Measurements from ENCODE around the gene ADAMTSL2. TPM values are rescaled to one million over a fixed set of nuclear protein-coding genes. Genes with fewer than 3 reads are reported as not detected.

ADAMTSL2 gene
- polyA plus RNA-seq, 1 of the 3 experiments (the other 2 are of a cell fraction): 0.21 TPM

GRCh38 chr9:133495327-133496293, 38.9 kb upstream of the ADAMTSL2 start (continued):
- no peak for TF ChIP-seq IRF3 (IDR thresholded peaks at IDR 0.05; ENCODE audit: low read depth, low read length)
- no peak for TF ChIP-seq TCF12 (IDR thresholded peaks at IDR 0.05)
- no peak for TF ChIP-seq FOXM1 (IDR thresholded peaks at IDR 0.05; ENCODE audit: low read depth)
- TF ChIP-seq MEF2A (IDR thresholded peaks at IDR 0.05; ENCODE audit: borderline replicate concordance, low read depth): no peak
- TF ChIP-seq FOSL2 (IDR thresholded peaks at IDR 0.05; ENCODE audit: borderline replicate concordance, low read depth): no peak
- no peak for TF ChIP-seq POLR2AphosphoS5 (IDR thresholded peaks at IDR 0.05; ENCODE audit: low read depth, low read length)
- TF ChIP-seq RAD21 (IDR thresholded peaks at IDR 0.05; ENCODE audit: low read length): no peak
- no peak for TF ChIP-seq SMC3 (IDR thresholded peaks at IDR 0.05; ENCODE audit: low read depth, low read length)
- no peak for TF ChIP-seq EZH2phosphoT487 (IDR thresholded peaks at IDR 0.05; ENCODE audit: borderline replicate concordance, low read depth)
- TF ChIP-seq FOXJ3 (CRISPR knock-in tag; IDR thresholded peaks at IDR 0.05): no peak

- Histone ChIP-seq H3K36me3 (replicated peaks in 1 of 2; ENCODE audit: control insufficient read depth in 1 of 2, insufficient read depth in 2 of 2, low read length in 1 of 2) (no peaks in the 10 kb centered on the region), H3K9me2 (no peaks in the 10 kb centered on the region), H3K27ac (ENCODE audit: low read depth in 2 of 2, low read length in 1 of 2) (no peak overlapping the region), H2AFZ (ENCODE audit: low read depth) (no peak overlapping the region), H3K4me2 (no peak overlapping the region), H3K9me3 (no peaks in the 10 kb centered on the region), H3K79me2 (ENCODE audit: insufficient read depth) (no peaks in the 10 kb centered on the region), H3K9ac (no peak overlapping the region), H3K27me3 (ENCODE audit: insufficient read depth) (no peaks in the 10 kb centered on the region), H4K20me1 (ENCODE audit: insufficient read depth) (no peaks in the 10 kb centered on the region), H3K4me1 (ENCODE audit: control insufficient read depth in 1 of 2, insufficient read depth in 2 of 2, low read depth in 1 of 2, low read length in 1 of 2) (peaks cover 0 to 30% of the 10 kb centered on the region in 2 experiments; a peak in 1 of 4 replicates), H3K4me3 (ENCODE audit: low read depth in 2 of 2, low read length in 1 of 2) (no peak overlapping the region), H3F3A (replicated peaks; ENCODE audit: insufficient read depth) (no peaks in the 10 kb centered on the region)
- WGBS (ENCODE audit: low lambda C conversion rate): 68% methylated on average over 20 of the region's 35 CpGs
- no peak for DNase-seq
- CTCF ChIA-PET: interaction anchor here (1.5 to 3.0 kb wide), 2 partner anchors 9 to 11 kb away, joined by 3 to 20 read pairs; no protein-coding TSS in a partner anchor
- POLR2A ChIA-PET: no interaction called here
- TF ChIP-seq NFIC (IDR thresholded peaks at IDR 0.05; ENCODE audit: borderline replicate concordance) (no peak), POLR2AphosphoS5 (IDR thresholded peaks at IDR 0.05; ENCODE audit: low read depth, low read length) (no peak), FOSL2 (IDR thresholded peaks at IDR 0.05; ENCODE audit: borderline replicate concordance, low read depth) (no peak), MEF2A (IDR thresholded peaks at IDR 0.05; ENCODE audit: borderline replicate concordance, low read depth) (no peak), TCF12 (IDR thresholded peaks at IDR 0.05) (no peak), USF2 (IDR thresholded peaks at IDR 0.05; ENCODE audit: borderline replicate concordance, low read depth, low read length) (no peak), JUND (IDR thresholded peaks at IDR 0.05) (no peak), EZH2phosphoT487 (IDR thresholded peaks at IDR 0.05; ENCODE audit: borderline replicate concordance, low read depth) (no peak), RXRA (IDR thresholded peaks at IDR 0.05; ENCODE audit: borderline replicate concordance, low read depth) (no peak), NRF1 (IDR thresholded peaks at IDR 0.05; ENCODE audit: low read depth, low read length) (no peak), CTCF (IDR thresholded peaks at IDR 0.05) (no peak), TAF1 (IDR thresholded peaks at IDR 0.05; ENCODE audit: borderline replicate concordance, low read depth, low read length) (no peak), FOXM1 (IDR thresholded peaks at IDR 0.05; ENCODE audit: low read depth) (no peak)
- TF ChIP-seq, protein P1, sequence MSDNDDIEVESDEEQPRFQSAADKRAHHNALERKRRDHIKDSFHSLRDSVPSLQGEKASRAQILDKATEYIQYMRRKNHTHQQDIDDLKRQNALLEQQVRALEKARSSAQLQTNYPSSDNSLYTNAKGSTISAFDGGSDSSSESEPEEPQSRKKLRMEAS (IDR thresholded peaks at IDR 0.05; ENCODE audit: low read depth): no peak
- TF ChIP-seq, protein P2, sequence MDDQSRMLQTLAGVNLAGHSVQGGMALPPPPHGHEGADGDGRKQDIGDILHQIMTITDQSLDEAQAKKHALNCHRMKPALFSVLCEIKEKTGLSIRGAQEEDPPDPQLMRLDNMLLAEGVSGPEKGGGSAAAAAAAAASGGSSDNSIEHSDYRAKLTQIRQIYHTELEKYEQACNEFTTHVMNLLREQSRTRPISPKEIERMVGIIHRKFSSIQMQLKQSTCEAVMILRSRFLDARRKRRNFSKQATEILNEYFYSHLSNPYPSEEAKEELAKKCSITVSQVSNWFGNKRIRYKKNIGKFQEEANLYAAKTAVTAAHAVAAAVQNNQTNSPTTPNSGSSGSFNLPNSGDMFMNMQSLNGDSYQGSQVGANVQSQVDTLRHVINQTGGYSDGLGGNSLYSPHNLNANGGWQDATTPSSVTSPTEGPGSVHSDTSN (IDR thresholded peaks at IDR 0.05): no peak
These were observed 37.4 kb upstream of the ADAMTSL2 start for GRCh38 chr9:133496861-133497842.

Measured in SK-N-SH (cell line).